Stimulated activated CD8-positive, alpha-beta memory T cell treated with anti-CD3 and anti-CD28 coated beads, Interleukin-12 subunit alpha, Interleukin-12 subunit beta, amount 100 ng/mL, for 4 hours (primary cell): ENCODE measurements around the gene WDR55.
A peak's percentile ranks its signal among the peaks of the same experiment; 100 is the strongest.
"Not testable (repeated sequence)": the region's sequence is repeated elsewhere in the genome, so short reads cannot be mapped to it uniquely, and the experiment has no call there.

Source experiments
- DNase-seq: peaks from one replicate; pipeline ENCODE4 v3.0.0-alpha.2; 2020; ENCODE audit warnings: low read depth

WDR55 gene

GRCh38 chr5:140647042-140647419 is 17.7 kb upstream of the WDR55 start:
- DNase-seq: no peak

GRCh38 chr5:140658870-140659269 is 5.8 kb upstream of the WDR55 start:
- DNase-seq: no peak

- DNase-seq: not testable (repeated sequence)
Observed at GRCh38 chr5:140660371-140660770, 4.3 kb upstream of the WDR55 start.

- DNase-seq: no peak
Observed at GRCh38 chr5:140664030-140664358, 710 bp upstream of the WDR55 start.

- DNase-seq: not testable (repeated sequence)
Observed at GRCh38 chr5:140671035-140671434, 6.3 kb downstream of the WDR55 start.

GRCh38 chr5:140671472-140672125 is 6.9 kb downstream of the WDR55 start:
- DNase-seq: no peak

GRCh38 chr5:140672455-140673186 is 7.9 kb downstream of the WDR55 start:
- DNase-seq: no peak

GRCh38 chr5:140673187-140673976 is 8.7 kb downstream of the WDR55 start, which contains the start of gene DND1:
TSS of gene DND1 (minus strand) at chr5:140673576. CDS start at chr5:140673542, 34 bp downstream.
- DNase-seq: no peak

- DNase-seq: no peak
Observed at GRCh38 chr5:140674211-140674610, 9.5 kb downstream of the WDR55 start.

- no peak for DNase-seq
Observed at GRCh38 chr5:140674629-140675028, 9.9 kb downstream of the WDR55 start.

GRCh38 chr5:140677947-140678346 is 13.2 kb downstream of the WDR55 start:
- DNase-seq: no peak

- DNase-seq: no peak
Observed at GRCh38 chr5:140678993-140679392, 14.3 kb downstream of the WDR55 start.

GRCh38 chr5:140690376-140690932 is 25.8 kb downstream of the WDR55 start:
- no peak for DNase-seq

GRCh38 chr5:140690941-140691924 is 26.5 kb downstream of the WDR55 start, which contains the start of the genes HARS1 and HARS2:
TSS of gene HARS1 (minus strand) at chr5:140691370. CDS start at chr5:140691304, 66 bp downstream.
TSS of gene HARS2 (plus strand) at chr5:140691455. CDS start at chr5:140691649, 194 bp downstream.
- peak; percentile 66 for DNase-seq

- no peak for DNase-seq
Observed at GRCh38 chr5:140694276-140694675, 29.6 kb downstream of the WDR55 start.

- DNase-seq: no peak
Observed at GRCh38 chr5:140696891-140697492, 32.3 kb downstream of the WDR55 start.

GRCh38 chr5:140700177-140701144 is 35.8 kb downstream of the WDR55 start, which contains the start of gene ZMAT2:
TSS of gene ZMAT2 (plus strand) at chr5:140700447. CDS start at chr5:140700461, 14 bp downstream.
- DNase-seq: peak; percentile 80

- no peak for DNase-seq
Observed at GRCh38 chr5:140707812-140708211, 43.1 kb downstream of the WDR55 start.

GRCh38 chr5:140708787-140709186 is 44.1 kb downstream of the WDR55 start:
- DNase-seq: not testable (repeated sequence)
